Neural cell (in vitro differentiated cells): ENCODE results near the gene CNP. TPM values are rescaled to one million over a fixed set of nuclear protein-coding genes. Genes with fewer than 3 reads are reported as not detected.

ENCODE experiments used
- H2AFZ ChIP-seq: fragments of 200-600, 300-800 bp; sonication (generic), shearing (Covaris generic); 2 replicates; pipeline ENCODE4 v1.6.0; 2014; ENCODE audit warnings: low read depth, mild to moderate bottlenecking, antibody characterized with exemption, low read length, moderate library complexity
- H3F3A ChIP-seq: fragments of 200-600 bp; shearing (Covaris generic); 2 replicates; pipeline ENCODE4 v1.6.1; 2016; ENCODE audit warnings: mild to moderate bottlenecking, moderate library complexity, mixed read lengths, antibody characterized with exemption, low read length; ENCODE audit not compliant: insufficient read depth, poor library complexity, severe bottlenecking
- H3K27ac ChIP-seq: fragments of 200-600, 300-800 bp; sonication (generic), shearing (Covaris generic); 2 replicates; pipeline ENCODE4 v1.5.1; 2014; ENCODE audit warnings: mild to moderate bottlenecking, low read length, moderate library complexity
- H3K27me3 ChIP-seq: fragments of 300-800, 200-600 bp; sonication (generic), shearing (Covaris generic); 2 replicates; pipeline ENCODE4 v1.6.0; 2014; ENCODE audit warnings: mild to moderate bottlenecking, low read depth, low read length, moderate library complexity; ENCODE audit not compliant: insufficient read depth
- H3K36me3 ChIP-seq: fragments of 300-800, 200-600 bp; sonication (generic), shearing (Covaris generic); 2 replicates; pipeline ENCODE4 v1.5.1; 2014; ENCODE audit warnings: mild to moderate bottlenecking, antibody characterized with exemption, low read length, moderate library complexity; ENCODE audit not compliant: insufficient read depth
- H3K4me2 ChIP-seq: fragments of 300-800, 200-600 bp; sonication (generic), shearing (Covaris generic); 2 replicates; pipeline ENCODE4 v1.6.0; 2014; ENCODE audit warnings: mild to moderate bottlenecking, low read length
- H3K4me3 ChIP-seq: fragments of 300-800, 200-600 bp; sonication (generic), shearing (Covaris generic); 2 replicates; pipeline ENCODE4 v1.5.1; 2014; ENCODE audit warnings: mild to moderate bottlenecking, low read length, moderate library complexity
- H3K79me2 ChIP-seq: fragments of 200-600 bp; shearing (Covaris generic); replicated peaks from 2 replicates; pipeline ENCODE4 v1.6.0; 2014; ENCODE audit warnings: mild to moderate bottlenecking, low read length, moderate library complexity; ENCODE audit not compliant: insufficient read depth
- H3K9ac ChIP-seq: fragments of 300-800, 200-600 bp; sonication (generic), shearing (Covaris generic); 2 replicates; pipeline ENCODE4 v1.6.1; 2016; ENCODE audit warnings: mild to moderate bottlenecking, low read length, mixed read lengths
- H3K9me2 ChIP-seq: fragments of 200-600 bp; shearing (Covaris generic); 2 replicates; pipeline ENCODE4 v1.6.1; 2016; ENCODE audit warnings: mild to moderate bottlenecking, low read length, mixed read lengths; ENCODE audit not compliant: insufficient read depth
- H3K9me3 ChIP-seq: fragments of 200-600, 300-800 bp; sonication (generic), shearing (Covaris generic); 2 replicates; pipeline ENCODE4 v1.6.1; 2016; ENCODE audit warnings: mild to moderate bottlenecking, mixed run types, low read length, moderate library complexity, mixed read lengths
- H4K20me1 ChIP-seq: fragments of 200-600 bp; shearing (Covaris generic); 2 replicates; pipeline ENCODE4 v1.6.1; 2016; ENCODE audit warnings: mild to moderate bottlenecking, mixed run types; ENCODE audit not compliant: insufficient read depth
- EP300 ChIP-seq: fragments of 450-650 bp; conservative IDR thresholded peaks from 2 replicates; pipeline ENCODE4 v1.6.1; 2014; ENCODE audit warnings: antibody characterized with exemption, mild to moderate bottlenecking, moderate library complexity; ENCODE audit not compliant: poor library complexity, severe bottlenecking
- EZH2 ChIP-seq: fragments of 200-600, 300-800 bp; shearing (Covaris generic), sonication (generic); IDR thresholded peaks from 2 replicates; pipeline ENCODE4 v1.6.1; 2014; ENCODE audit warnings: antibody characterized with exemption, low read length, borderline replicate concordance, mild to moderate bottlenecking; ENCODE audit not compliant: insufficient read depth, poor library complexity, severe bottlenecking
- MXI1 ChIP-seq: fragments of 450-650 bp; conservative IDR thresholded peaks from 2 replicates; pipeline ENCODE4 v1.6.1; 2014; ENCODE audit warnings: antibody characterized with exemption, mild to moderate bottlenecking; ENCODE audit not compliant: poor library complexity, severe bottlenecking
- POLR2AphosphoS5 ChIP-seq: IDR thresholded peaks from 2 replicates; pipeline ENCODE4 v1.6.1; 2012
- RAD21 ChIP-seq: fragments of 450-650 bp; conservative IDR thresholded peaks from 2 replicates; pipeline ENCODE4 v1.6.1; 2014; ENCODE audit warnings: antibody characterized with exemption, mild to moderate bottlenecking, moderate library complexity
- SMC3 ChIP-seq: fragments of 450-650 bp; conservative IDR thresholded peaks from 2 replicates; pipeline ENCODE4 v1.6.1; 2014; ENCODE audit warnings: antibody characterized with exemption, mild to moderate bottlenecking, moderate library complexity; ENCODE audit not compliant: poor library complexity
- TAF1 ChIP-seq: IDR thresholded peaks from 2 replicates; pipeline ENCODE4 v1.6.1; 2012; ENCODE audit warnings: low read depth
- polyA plus RNA-seq: library from polyadenylated mRNA; depleted of rRNA; stranded (reverse); fragments of >200 nt; gene quantifications from 2 replicates; pipeline ENCODE4 v1.2.3, GENCODE V29; 2014
- TF ChIP-seq, protein P1 (sequence below): IDR thresholded peaks from 2 replicates; pipeline ENCODE4 v1.6.1; 2012; ENCODE audit warnings: borderline replicate concordance
- TF ChIP-seq, protein P2 (sequence below): fragments of 450-650 bp; IDR thresholded peaks from 2 replicates; pipeline ENCODE4 v1.5.1; 2014; ENCODE audit warnings: antibody characterized with exemption, mild to moderate bottlenecking, moderate library complexity; ENCODE audit not compliant: poor library complexity, severe bottlenecking

Gene CNP
- polyA plus RNA-seq, 1 donor from 2014 or later = 27.7 TPM

DNA sequence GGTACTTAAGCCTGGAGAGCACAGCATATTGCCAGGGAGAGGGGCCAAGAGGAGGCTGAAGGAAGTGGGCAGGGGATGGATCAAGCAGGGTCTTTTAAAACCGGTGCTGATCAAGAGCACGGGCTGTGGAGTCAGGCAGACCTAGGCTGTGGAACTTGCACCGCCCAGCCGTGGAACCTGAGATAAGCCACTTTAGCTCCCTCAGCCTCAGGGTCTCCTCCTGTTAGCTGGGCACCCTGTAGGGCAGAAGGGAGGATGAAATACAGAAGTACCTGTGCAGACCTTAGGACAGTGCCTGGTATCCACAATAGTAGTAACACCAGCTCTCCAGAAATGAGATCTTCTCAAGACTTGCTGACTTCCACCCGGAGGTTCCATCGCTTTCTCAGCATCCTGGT is 26.9 kb upstream of the CNP start:
- Histone ChIP-seq H3K79me2 (no peaks in the 10 kb centered on the region), H3K4me2 (no peak overlapping the region)
- TF ChIP-seq, protein P1, sequence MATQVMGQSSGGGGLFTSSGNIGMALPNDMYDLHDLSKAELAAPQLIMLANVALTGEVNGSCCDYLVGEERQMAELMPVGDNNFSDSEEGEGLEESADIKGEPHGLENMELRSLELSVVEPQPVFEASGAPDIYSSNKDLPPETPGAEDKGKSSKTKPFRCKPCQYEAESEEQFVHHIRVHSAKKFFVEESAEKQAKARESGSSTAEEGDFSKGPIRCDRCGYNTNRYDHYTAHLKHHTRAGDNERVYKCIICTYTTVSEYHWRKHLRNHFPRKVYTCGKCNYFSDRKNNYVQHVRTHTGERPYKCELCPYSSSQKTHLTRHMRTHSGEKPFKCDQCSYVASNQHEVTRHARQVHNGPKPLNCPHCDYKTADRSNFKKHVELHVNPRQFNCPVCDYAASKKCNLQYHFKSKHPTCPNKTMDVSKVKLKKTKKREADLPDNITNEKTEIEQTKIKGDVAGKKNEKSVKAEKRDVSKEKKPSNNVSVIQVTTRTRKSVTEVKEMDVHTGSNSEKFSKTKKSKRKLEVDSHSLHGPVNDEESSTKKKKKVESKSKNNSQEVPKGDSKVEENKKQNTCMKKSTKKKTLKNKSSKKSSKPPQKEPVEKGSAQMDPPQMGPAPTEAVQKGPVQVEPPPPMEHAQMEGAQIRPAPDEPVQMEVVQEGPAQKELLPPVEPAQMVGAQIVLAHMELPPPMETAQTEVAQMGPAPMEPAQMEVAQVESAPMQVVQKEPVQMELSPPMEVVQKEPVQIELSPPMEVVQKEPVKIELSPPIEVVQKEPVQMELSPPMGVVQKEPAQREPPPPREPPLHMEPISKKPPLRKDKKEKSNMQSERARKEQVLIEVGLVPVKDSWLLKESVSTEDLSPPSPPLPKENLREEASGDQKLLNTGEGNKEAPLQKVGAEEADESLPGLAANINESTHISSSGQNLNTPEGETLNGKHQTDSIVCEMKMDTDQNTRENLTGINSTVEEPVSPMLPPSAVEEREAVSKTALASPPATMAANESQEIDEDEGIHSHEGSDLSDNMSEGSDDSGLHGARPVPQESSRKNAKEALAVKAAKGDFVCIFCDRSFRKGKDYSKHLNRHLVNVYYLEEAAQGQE = no peak
- TF ChIP-seq TAF1 = no peak
- no peak for TF ChIP-seq EP300
- TF ChIP-seq EZH2 = no peak
- TF ChIP-seq MXI1 = no peak
- no peak for TF ChIP-seq RAD21
- TF ChIP-seq POLR2AphosphoS5 = no peak
- TF ChIP-seq, protein P2, sequence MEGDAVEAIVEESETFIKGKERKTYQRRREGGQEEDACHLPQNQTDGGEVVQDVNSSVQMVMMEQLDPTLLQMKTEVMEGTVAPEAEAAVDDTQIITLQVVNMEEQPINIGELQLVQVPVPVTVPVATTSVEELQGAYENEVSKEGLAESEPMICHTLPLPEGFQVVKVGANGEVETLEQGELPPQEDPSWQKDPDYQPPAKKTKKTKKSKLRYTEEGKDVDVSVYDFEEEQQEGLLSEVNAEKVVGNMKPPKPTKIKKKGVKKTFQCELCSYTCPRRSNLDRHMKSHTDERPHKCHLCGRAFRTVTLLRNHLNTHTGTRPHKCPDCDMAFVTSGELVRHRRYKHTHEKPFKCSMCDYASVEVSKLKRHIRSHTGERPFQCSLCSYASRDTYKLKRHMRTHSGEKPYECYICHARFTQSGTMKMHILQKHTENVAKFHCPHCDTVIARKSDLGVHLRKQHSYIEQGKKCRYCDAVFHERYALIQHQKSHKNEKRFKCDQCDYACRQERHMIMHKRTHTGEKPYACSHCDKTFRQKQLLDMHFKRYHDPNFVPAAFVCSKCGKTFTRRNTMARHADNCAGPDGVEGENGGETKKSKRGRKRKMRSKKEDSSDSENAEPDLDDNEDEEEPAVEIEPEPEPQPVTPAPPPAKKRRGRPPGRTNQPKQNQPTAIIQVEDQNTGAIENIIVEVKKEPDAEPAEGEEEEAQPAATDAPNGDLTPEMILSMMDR = no peak
- no peak for TF ChIP-seq SMC3

DNA sequence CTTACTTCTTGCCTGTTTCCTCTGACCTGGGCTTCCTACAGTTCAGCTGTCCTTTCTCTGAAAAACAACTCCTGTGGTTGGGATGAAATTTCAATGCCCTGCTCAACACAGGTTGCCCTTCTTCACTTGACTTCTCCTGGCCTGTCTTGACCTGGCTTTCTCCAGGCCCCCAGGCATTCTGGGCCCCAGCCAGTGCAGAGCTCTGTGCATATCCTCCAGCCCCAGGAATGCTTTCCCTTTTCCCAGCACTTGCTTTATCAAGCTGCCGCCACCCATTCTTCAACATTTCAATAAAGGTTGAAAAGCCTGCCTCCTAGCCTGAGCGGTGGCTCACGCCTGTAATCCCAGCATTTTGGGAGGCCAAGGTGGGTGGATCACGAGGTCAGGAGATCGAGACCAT is 25.4 kb upstream of the CNP start:
- H3F3A ChIP-seq = no peaks in the 10 kb centered on the region
- no peaks in the 10 kb centered on the region for H4K20me1 ChIP-seq
- H3K27me3 ChIP-seq = no peaks in the 10 kb centered on the region
- H3K79me2 ChIP-seq = no peaks in the 10 kb centered on the region
- H2AFZ ChIP-seq = no peak overlapping the region
- no peak overlapping the region for H3K9ac ChIP-seq
- no peaks in the 10 kb centered on the region for H3K9me2 ChIP-seq
- no peak overlapping the region for H3K4me3 ChIP-seq
- peaks cover 3% of the 10 kb centered on the region for H3K36me3 ChIP-seq
- H3K4me2 ChIP-seq = no peak overlapping the region
- H3K27ac ChIP-seq = no peak overlapping the region
- TF ChIP-seq EP300 (no peak), TAF1 (no peak), RAD21 (no peak), MXI1 (no peak)
- TF ChIP-seq, protein P1 = no peak
- TF ChIP-seq, protein P2 = no peak
- H3K9me3 ChIP-seq = no peaks in the 10 kb centered on the region

More for the DNA sequence above, 26.9 kb upstream of the CNP start:
- H3F3A ChIP-seq = no peaks in the 10 kb centered on the region
- H3K9me2 ChIP-seq = no peaks in the 10 kb centered on the region
- no peak overlapping the region for H3K9ac ChIP-seq
- no peak overlapping the region for H2AFZ ChIP-seq
- H3K4me3 ChIP-seq = no peak overlapping the region
- peaks cover 5% of the 10 kb centered on the region for H3K36me3 ChIP-seq
- H4K20me1 ChIP-seq = no peaks in the 10 kb centered on the region
- no peak overlapping the region for H3K27ac ChIP-seq
- no peaks in the 10 kb centered on the region for H3K9me3 ChIP-seq
- H3K27me3 ChIP-seq = no peaks in the 10 kb centered on the region
